Measurements from ENCODE around the gene SYT8.

Gene SYT8

DNA sequence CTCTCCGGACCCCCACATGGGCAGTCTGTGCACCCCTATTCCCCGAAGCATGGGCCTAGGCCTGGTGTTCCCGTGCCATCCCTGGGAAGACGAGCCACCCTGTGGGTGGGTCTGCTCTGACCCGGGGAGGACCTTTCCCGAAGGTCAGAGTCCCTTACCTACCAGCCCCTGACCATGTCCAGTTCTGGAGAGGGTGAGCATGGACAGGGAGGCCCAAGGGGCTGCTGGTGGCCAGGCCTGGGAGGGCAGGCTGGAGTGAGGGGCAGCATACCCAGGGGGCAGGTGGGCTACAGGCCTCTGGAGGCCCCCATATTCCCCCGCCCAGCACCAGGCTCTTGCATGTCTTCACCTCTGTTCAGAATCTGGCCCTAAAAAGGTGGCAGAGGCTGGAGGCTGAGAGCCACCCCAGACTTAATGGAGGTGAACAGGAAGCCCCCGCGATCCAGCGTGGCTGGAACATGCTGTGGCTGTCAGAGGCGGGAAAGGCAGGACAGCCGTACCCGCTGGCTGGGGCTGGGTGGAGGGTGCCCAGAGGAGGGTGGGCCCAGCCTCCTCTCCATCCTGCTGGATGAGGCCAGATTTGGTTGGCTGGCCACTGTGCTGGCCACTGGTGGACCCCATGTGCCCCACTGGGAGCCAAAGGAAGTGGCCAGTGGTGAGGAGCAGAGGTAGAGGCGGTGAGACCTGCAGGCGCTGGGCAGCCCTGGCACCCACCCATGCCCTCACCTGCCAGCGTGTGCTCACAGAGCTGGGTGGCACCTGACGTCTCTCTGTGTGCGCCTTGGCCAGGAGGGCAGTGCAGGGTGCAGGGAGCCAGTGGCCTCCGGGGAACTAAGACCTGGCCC, 11.2 kb upstream of the SYT8 start:
- H3K4me1 ChIP-seq: no peaks in the 10 kb centered on the region
- no peak overlapping the region for H3K27ac ChIP-seq
- no peaks in the 10 kb centered on the region for H3K27me3 ChIP-seq (ENCODE audit: control insufficient read depth, insufficient read depth, low read length)
- H3K36me3 ChIP-seq (ENCODE audit: control insufficient read depth, insufficient read depth, low read length): no peaks in the 10 kb centered on the region
- no peak overlapping the region for H3K4me2 ChIP-seq (ENCODE audit: low read length)
- TF ChIP-seq, protein P1, sequence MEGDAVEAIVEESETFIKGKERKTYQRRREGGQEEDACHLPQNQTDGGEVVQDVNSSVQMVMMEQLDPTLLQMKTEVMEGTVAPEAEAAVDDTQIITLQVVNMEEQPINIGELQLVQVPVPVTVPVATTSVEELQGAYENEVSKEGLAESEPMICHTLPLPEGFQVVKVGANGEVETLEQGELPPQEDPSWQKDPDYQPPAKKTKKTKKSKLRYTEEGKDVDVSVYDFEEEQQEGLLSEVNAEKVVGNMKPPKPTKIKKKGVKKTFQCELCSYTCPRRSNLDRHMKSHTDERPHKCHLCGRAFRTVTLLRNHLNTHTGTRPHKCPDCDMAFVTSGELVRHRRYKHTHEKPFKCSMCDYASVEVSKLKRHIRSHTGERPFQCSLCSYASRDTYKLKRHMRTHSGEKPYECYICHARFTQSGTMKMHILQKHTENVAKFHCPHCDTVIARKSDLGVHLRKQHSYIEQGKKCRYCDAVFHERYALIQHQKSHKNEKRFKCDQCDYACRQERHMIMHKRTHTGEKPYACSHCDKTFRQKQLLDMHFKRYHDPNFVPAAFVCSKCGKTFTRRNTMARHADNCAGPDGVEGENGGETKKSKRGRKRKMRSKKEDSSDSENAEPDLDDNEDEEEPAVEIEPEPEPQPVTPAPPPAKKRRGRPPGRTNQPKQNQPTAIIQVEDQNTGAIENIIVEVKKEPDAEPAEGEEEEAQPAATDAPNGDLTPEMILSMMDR (IDR thresholded peaks at IDR 0.05): no peak
- H2AFZ ChIP-seq: no peak overlapping the region
- H3K4me3 ChIP-seq (ENCODE audit: low read depth, low read length): no peak overlapping the region
- H3K9me3 ChIP-seq (ENCODE audit: control insufficient read depth, low read length): no peaks in the 10 kb centered on the region
- no peaks in the 10 kb centered on the region for H3K79me2 ChIP-seq
- no peak overlapping the region for H3K9ac ChIP-seq

DNA sequence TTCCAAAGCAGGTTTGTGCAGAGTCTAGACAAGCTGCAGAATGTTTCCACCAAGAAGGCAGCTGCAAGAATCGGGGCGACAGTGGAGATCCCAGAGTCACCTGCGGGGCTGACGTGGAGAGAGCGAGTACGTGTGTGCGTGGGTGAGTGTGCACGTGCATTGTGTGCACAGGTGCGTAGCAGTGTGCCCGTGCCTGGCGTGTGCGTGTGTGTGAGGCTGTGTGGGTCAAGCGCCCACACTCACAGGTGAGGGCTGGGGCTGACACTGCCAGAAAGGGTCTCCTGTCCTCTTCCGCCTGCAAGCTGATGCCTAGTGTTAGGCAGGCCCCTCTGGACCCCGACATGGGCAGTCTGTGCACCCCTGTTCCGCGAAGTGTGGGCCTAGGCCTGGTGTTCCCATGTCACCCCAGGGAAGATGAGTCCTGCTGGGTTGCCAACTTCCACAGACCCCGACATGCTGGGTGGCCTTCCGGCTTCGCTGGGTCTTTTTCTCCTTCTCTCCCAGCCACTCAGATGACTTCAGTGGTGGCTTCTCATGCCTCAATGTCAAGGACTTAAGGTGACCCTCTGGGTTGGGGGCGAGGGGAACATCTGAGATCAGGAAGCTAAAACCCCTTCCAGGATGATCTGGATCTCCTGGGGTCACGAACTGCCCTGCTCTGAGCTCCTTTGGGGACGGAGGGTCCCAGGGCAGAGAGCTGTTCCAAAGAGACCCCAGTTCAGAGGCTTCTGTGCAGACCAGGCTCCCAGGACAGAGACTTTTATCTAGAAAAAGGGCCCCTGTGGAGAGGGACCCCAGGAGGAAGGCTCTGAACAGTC, 10.4 kb upstream of the SYT8 start:
- H3K27ac ChIP-seq: no peak overlapping the region
- no peak overlapping the region for H3K4me2 ChIP-seq (ENCODE audit: low read length)

DNA sequence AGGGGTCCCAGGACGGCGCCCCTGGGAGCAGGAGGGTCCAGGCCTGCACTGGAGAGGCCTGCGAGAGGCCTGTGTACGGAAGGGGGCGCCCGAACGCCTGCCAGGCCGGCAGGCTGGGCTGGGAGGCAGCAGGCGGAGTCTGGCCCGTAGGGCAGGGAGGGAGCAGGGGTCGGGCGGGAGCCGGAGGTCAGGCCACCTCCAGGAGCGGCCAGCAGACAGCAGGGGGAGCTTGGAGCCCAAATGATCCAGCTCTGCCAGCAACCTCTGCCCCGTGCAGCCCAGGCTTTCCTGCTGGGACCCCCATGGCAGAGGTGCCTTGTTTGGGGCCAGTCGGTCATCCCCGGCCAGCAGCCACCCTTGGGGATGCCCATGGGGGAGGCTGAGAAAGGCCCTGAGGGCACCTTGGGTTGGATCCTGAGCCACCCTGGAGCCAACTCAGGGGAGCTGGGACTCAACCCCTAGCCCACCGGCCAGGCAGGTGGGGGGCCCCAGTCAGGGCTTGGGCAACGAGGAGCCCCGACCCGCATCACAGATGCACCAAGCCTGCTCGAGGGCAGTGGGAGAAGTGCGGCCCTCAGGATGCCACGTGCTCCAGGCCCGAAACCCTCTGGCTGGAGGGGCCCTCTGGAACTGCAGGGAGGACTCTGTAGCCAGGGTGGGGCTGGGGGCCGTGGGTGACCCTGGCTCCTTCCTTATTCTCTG, 9.6 kb upstream of the SYT8 start:
- H3K27me3 ChIP-seq (ENCODE audit: control insufficient read depth, insufficient read depth, low read length): no peaks in the 10 kb centered on the region
- H3K79me2 ChIP-seq: no peaks in the 10 kb centered on the region
- TF ChIP-seq, protein P1 (IDR thresholded peaks at IDR 0.05): peak; percentile 17
- no peaks in the 10 kb centered on the region for H3K4me1 ChIP-seq
- no peak overlapping the region for H3K4me2 ChIP-seq (ENCODE audit: low read length)
- no peak overlapping the region for H3K4me3 ChIP-seq (ENCODE audit: low read depth, low read length)
- H3K36me3 ChIP-seq (ENCODE audit: control insufficient read depth, insufficient read depth, low read length): no peaks in the 10 kb centered on the region
- H2AFZ ChIP-seq: no peak overlapping the region
- no peak overlapping the region for H3K9ac ChIP-seq
- H3K9me3 ChIP-seq (ENCODE audit: control insufficient read depth, low read length): no peaks in the 10 kb centered on the region
- no peak overlapping the region for H3K27ac ChIP-seq

More for the DNA sequence above, 10.4 kb upstream of the SYT8 start:
- Histone ChIP-seq H3K27me3 (ENCODE audit: control insufficient read depth, insufficient read depth, low read length) (no peaks in the 10 kb centered on the region), H3K9ac (no peak overlapping the region), H3K4me3 (ENCODE audit: low read depth, low read length) (no peak overlapping the region), H2AFZ (no peak overlapping the region), H3K4me1 (no peaks in the 10 kb centered on the region), H3K79me2 (no peaks in the 10 kb centered on the region), H3K9me3 (ENCODE audit: control insufficient read depth, low read length) (no peaks in the 10 kb centered on the region), H3K36me3 (ENCODE audit: control insufficient read depth, insufficient read depth, low read length) (no peaks in the 10 kb centered on the region)
- TF ChIP-seq, protein P1 (IDR thresholded peaks at IDR 0.05): no peak

DNA sequence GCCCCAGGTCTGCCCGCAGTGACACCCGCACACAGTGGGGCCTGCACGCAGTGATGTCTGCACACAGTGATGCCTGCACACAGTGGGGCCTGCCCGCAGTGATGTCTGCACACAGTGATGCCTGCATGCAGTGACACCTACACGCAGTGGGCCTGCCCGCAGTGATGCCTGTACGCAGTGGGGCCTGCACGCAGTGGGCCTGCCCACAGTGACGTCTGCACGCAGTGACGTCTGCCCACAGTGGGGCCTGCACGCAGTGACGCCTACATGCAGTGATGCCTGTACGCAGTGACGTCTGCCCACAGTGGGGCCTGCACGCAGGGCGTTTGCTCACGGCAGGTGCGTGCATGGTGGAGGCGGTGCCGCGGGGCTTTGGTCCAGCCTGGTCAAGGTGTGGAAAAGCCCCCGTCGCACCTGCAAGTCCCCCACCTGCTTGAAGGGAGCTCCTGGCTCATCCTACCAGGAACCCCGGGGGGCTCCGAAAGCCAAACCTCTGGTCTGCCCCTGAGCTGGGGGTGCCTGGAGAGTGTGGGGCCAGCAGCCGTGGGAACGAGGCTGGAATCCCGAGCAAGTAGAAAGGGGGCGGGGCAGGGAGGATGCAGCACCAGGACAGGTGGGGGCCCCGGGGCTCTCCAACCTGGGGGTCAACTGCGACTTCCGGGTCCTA, 8.9 kb upstream of the SYT8 start:
- no peak overlapping the region for H3K27ac ChIP-seq
- no peaks in the 10 kb centered on the region for H3K4me1 ChIP-seq
- no peak overlapping the region for H3K9ac ChIP-seq
- no peak overlapping the region for H3K4me2 ChIP-seq (ENCODE audit: low read length)
- H3K9me3 ChIP-seq (ENCODE audit: control insufficient read depth, low read length): no peaks in the 10 kb centered on the region
- H3K27me3 ChIP-seq (ENCODE audit: control insufficient read depth, insufficient read depth, low read length): no peaks in the 10 kb centered on the region
- TF ChIP-seq, protein P1 (IDR thresholded peaks at IDR 0.05): no peak
- no peak overlapping the region for H3K4me3 ChIP-seq (ENCODE audit: low read depth, low read length)
- no peaks in the 10 kb centered on the region for H3K36me3 ChIP-seq (ENCODE audit: control insufficient read depth, insufficient read depth, low read length)
- H3K79me2 ChIP-seq: no peaks in the 10 kb centered on the region
- H2AFZ ChIP-seq: no peak overlapping the region
